HG03521 (cell line): ENCODE data around the gene PTEN.

Experiments
- ATAC-seq: cut with Tn5 transposase; IDR thresholded peaks from one replicate; pipeline ENCODE4 v1.9.1; 2021; ENCODE audit warnings: mild to moderate bottlenecking, moderate library complexity; ENCODE audit not compliant: unreplicated experiment

PTEN gene

DNA sequence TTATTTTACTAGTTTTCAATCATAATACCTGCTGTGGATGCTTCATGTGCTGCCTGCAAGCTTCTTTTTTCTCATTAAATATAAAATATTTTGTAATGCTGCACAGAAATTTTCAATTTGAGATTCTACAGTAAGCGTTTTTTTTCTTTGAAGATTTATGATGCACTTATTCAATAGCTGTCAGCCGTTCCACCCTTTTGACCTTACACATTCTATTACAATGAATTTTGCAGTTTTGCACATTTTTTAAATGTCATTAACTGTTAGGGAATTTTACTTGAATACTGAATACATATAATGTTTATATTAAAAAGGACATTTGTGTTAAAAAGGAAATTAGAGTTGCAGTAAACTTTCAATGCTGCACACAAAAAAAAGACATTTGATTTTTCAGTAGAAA is 103.0 kb downstream of the PTEN start:
- ATAC-seq: no peak

DNA sequence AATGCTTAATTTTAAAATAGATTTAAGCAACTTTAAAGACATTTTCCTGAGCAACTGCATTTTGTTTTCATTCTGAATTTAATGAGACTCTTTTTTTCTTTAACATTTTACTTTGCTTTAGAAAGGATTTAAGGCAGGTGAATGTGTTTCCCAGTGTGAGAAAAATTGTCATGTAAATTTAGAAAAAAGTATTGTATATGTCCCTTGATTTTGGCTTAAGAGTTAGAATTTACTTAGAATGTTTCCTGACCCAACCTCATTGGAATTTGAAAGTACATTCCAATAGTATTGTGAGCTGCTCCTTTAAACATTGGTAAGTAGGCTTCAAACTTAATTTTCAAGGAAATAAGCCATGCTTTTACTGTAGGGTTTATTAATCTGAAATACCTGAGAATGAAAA is 110.2 kb downstream of the PTEN start:
- no peak for ATAC-seq

DNA sequence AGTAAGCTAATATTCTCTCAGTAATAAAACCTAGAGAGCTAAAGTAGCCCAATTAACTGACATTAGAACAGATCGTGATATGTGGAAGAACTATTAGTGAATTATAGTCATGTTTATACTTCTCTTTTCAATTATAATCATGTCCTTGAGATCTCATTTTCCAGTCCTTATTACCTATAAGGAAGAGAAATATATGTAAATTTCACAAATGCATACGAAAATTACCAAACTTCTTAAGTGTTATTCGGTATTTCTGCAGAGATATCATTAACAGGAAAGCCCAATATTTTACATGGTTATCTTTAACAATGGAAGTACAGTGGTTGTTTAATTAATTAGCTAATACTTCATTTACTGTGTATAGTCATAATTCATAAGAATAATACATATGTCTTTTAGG is 110.7 kb downstream of the PTEN start:
- ATAC-seq: no peak

DNA sequence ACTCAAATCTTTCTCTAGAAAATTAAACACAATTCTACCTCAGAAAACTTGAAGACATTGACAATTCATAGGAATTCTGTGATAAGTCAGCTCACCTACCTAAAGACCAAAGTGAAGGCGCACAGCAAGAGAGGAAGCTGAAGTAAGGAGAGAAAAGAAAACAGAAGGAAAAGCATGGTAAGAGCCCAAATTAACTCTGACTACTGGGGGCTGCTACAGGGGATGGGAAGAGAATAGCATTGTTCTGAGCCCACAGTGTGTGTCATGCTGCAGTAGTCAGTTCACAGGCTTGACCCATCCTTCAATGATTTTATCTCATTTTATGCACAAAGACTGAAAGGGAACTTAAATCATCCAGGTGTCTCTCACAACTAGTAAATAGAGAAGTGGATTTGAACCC is 111.3 kb downstream of the PTEN start:
- no peak for ATAC-seq

DNA sequence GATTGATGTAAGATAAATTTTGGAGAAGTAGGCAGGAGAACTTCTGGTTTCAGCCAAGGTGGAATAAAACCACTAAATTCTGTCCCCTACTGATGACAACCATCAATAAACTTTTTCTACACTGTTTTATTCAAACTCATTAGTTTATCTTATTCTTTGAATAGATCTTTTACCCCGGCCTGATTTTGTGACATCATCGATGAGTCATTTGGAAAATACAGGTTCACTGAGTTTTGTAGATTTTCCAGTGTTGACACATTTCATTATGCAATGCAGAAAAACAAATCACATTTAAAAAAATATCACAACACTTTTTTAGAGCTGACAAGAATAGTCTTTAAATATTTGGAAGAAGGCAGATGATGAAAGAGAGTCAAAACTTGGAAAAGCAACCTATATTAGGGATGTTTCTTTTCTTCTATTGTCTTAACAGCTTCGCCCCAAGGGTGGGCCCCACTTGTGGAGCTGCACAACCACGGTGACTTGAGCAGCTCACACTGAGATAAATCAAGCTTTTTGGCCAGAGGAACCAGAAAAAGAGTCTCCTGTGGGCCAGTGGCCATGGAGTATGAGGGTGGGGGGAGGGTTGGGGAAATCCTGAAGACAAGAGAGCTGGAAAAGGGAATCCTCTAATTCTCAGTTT is 112.8 kb downstream of the PTEN start:
- no peak for ATAC-seq

DNA sequence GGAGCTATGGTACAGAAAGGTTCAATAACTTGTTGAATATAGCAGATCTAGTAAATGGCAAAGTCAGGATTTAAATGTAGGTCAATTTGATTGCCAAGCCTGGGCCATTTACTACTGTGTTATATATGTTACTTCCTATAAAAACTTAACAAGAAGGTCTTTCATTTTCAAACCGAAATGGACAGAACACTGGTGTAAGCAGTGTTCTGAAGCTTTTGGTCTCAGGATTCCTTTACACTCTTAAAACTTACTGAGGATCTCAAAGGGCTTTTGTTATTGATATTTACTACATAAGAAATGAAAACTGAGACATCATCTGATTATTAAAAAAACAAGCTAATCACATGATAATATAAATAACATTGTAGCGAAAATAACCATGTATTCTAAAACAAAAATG is 114.7 kb downstream of the PTEN start:
- ATAC-seq: no peak

DNA sequence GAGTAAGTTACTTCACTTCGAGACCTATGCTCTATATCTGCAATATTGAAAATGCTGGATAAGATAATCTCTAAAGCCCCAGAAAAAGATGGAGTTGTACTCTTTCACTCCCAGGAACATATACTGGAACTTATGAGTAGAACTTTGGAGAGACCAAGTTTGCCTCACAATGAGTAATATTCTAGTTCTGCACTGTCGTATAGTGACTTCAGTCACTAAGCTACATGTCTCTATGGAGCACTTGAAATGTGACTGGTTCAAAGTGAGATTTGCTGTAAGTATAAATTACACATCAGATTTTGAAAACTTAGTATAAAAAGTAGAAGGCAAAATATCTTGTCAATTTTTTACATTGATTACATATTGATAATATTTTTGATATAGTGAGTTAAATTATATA is 116.4 kb downstream of the PTEN start:
- no peak for ATAC-seq

DNA sequence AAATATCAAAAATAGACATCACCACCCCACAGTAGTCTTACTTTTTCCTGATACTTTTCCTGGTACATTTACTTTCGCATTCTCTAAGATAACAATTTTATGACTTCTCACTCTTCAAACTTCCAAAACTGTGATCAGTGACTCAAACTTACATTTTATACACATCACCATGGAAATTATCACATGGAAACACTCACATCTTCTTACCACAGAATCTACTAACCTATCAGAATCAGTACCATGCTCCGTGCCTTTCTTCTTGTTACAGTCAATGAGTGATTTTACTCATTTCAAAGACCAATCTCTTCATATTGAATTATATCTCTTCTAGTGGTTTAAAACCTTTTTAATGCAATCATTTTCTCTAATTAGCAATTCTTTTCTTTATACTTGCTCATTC is 120.3 kb downstream of the PTEN start:
- ATAC-seq: no peak

DNA sequence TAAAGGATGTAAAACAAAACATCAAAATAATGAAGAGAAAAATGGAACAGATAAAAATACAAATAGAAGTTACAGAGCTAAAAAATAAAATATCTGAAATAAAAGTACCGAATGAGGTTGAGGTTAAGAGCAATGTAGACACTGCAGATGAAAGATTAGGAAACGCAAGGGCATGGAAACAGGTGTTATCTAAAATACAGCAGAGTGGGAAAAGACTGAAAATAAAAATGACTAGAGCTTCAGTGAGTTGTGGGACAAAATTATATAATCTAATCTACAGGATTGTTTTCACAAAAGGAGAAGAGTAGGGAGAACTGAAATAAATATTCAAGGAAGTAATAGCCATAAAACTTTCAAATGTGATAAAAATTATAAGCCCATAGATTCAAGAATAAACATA is 123.8 kb downstream of the PTEN start:
- no peak for ATAC-seq

DNA sequence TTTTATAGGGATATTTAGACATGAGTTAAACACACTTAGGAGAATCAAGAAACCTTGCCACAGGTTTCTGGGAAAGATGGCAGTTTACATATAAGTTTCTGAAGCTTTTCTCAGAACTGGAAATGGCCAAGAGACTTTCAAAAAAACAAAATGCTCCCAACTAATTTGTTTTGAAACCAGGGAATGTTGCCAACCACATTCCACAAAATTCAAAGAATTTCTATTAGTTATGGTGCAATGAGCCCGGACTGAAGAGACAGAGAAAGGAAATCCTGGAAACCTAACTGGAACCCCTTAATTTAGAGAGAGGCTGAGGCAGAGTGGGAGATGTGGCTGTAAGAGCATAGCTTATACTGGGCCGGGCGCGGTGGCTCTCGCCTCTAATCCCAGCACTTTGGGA is 128.5 kb downstream of the PTEN start:
- no peak for ATAC-seq

DNA sequence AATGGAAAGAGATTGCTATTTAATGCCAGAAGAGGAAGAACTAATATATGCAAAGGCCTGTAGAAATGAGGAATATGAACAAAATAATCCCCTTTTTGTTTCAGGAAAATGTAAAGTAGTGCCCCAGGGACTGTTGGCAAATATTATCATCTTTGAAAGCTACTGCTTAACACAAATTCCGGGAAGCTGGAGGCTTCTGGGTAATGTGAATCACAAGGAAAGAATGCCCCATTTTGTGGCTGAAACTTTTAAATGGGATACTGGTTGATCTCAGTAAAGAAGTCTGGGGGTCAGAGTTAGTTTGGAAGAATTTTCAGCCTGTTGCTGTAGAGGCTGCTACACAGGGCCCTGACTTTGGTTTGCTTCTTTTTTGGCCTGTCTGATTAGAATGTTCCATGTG is 141.0 kb downstream of the PTEN start:
- ATAC-seq: no peak

DNA sequence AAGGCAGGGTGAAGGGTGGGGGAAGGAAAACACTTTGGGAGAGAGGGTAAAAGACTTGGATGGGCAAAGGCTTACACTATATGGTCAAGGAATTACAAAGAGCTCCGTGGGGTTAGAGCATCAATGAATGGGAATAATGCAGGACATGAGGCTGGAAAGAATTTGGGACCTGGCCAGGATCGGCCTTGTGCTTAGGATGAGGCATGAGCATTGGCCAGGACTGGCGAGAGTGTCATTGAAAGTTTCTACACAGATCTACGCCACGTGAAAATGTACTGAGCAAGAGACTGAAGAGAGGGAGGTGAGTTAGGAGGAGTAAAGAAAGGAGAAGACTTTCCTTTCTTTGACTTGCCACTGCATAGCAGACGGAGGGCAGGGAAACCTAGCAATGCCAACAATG is 142.8 kb downstream of the PTEN start:
- ATAC-seq: no peak

DNA sequence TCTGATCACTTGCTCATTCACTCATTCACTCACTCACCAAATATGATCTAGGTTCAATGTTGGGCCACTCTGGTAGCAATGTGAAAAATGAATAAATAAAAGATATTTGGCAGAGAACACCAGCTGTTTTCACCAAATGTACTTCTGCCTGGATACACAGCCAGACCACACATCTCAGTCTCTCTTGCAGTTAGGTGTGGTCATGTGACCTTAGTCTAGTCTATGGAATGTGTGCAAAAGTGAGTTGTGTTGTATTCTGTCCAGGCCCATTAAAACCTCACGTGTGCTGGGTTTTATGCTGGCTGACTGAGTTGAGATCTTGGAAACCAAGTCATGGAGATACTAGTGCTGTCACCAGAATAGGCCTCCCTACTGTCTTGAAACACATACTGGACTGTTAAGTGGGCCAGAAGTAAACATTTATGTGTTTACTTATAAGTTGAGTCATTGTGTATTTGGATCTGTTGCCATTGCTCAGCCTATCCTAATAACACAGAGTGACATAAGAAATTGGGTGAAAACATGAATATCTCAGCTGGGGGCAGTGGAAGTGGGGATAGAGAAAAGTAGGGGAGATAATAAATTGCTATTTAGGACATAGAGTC is 145.5 kb downstream of the PTEN start:
- no peak for ATAC-seq

DNA sequence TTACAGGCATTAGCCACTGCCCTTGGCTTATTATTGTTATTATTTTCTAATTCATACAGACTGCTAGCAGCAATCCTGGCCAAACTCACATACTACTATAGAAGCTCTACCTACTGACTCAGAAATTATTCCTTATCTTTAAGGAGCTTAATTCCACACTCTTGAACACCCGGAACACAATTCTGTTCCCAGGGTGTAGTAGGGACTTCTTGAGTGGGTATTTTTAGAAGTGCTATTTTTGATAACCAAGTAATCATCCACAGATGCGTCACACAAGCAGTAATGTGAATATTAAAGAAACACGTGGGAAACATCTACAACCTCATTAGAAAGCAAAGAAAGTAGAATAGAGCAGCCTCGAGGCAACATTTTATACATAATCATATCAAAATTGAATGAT is 149.2 kb downstream of the PTEN start:
- ATAC-seq: no peak

DNA sequence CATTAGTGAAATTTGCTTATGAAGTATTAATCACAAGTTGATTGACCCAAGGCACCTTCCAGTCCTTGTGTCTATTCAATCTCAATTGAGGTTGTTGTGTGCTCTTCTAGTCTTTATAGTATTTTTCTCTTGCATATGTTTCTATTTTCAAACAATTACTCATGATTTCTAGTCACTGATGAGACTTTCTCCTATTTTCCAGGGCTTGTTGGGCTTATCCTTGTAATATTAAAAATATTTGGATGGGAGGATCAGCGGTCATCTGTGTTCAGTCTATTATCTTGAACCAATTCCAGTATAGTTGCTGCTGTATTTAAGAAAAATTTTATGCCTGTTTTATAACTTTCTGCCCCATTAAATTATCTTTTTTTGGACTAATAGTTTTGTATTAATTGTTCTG is 154.4 kb downstream of the PTEN start:
- no peak for ATAC-seq

DNA sequence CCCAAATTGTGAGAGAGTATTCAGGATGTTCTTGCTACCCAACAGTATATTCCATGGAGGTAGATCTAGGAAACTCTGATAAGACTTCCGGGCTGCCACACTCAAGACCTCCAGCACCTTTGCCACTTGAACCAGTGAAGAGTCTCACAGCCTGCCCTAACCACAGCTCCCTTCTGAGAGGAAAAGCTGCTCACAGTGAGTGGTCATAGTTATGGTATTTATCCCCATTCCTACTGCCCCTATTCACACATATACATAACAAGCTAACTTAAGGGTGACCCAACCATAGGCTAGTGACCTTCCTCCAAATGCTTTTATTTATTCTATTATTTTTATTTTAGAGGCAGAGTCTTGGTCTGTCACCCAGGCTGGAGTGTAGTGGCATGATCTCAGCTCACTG is 156.3 kb downstream of the PTEN start:
- ATAC-seq: no peak
